Stomach (tissue), 9 donors: ENCODE measurements around the gene PTPA. TPM values are rescaled to one million over a fixed set of nuclear protein-coding genes. Genes with fewer than 3 reads are reported as not detected.
A peak's percentile ranks its signal among the peaks of the same experiment; 100 is the strongest.

Experiments used
- DNase-seq, 2 donors: peaks; one replicate each; pipeline versions ENCODE4 v3.0.0 to v3.0.0-alpha.2; 2013 to 2019
- H3K27ac ChIP-seq, 5 donors: fragments of 200-600 bp in 4 of 5; sonication (generic) in 4 of 5; one replicate each; pipeline ENCODE4 v1.5.1; 2013 to 2019; ENCODE audit warnings: mild to moderate bottlenecking in 1 of 5, moderate library complexity in 1 of 5
- H3K27me3 ChIP-seq, 3 donors: fragments of 200-600 bp; sonication (generic); one replicate each; pipeline ENCODE4 v1.5.1; 2017 to 2019; ENCODE audit warnings: mixed run types in 1 of 3
- H3K36me3 ChIP-seq, 4 donors: fragments of 200-600 bp; sonication (generic); 1 replicate in 3 of 4; 2 replicates in 1 of 4; pipeline ENCODE4 v1.5.1; 2016 to 2019
- H3K4me1 ChIP-seq, 4 donors: fragments of 200-600 bp; sonication (generic); one replicate each; pipeline ENCODE4 v1.5.1; 2016 to 2019
- H3K4me3 ChIP-seq, 4 donors: fragments of 200-600 bp; sonication (generic) in 3 of 4; one replicate each; pipeline ENCODE4 v1.5.1; 2016 to 2019; ENCODE audit warnings: mild to moderate bottlenecking in 1 of 4
- H3K9me3 ChIP-seq, 4 donors: fragments of 200-600 bp; sonication (generic); one replicate each; pipeline ENCODE4 v1.5.1; 2016 to 2019
- EP300 ChIP-seq: sonication (generic); formaldehyde crosslinking; IDR thresholded peaks from one replicate; pipeline ENCODE4 v1.6.1; 2017; ENCODE audit warnings: antibody characterized with exemption
- POLR2A ChIP-seq, 4 donors: fragments of 450-650 bp; IDR thresholded peaks; one replicate each; pipeline ENCODE4 v1.6.1; 2016; ENCODE audit warnings: antibody characterized with exemption in 4 of 4, control low read depth in 2 of 4, mild to moderate bottlenecking in 1 of 4, moderate library complexity in 1 of 4
- POLR2AphosphoS5 ChIP-seq, 3 donors: sonication (generic); formaldehyde crosslinking; IDR thresholded peaks; one replicate each; pipeline ENCODE4 v1.6.1; 2016; ENCODE audit warnings: antibody characterized with exemption in 3 of 3
- WGBS, 5 donors: extraction: QIAGEN DNeasy Blood & Tissue Kit in 3 of 5; methylation state at CpG; one replicate each; pipeline versions ENCODE4 v1.1.5 to v1.1.7; 2013 to 2018; 5-methylcytosine and 5-hydroxymethylcytosine counted together
- intact Hi-C: fragments of 100-400 bp; cut with DNase I; formaldehyde crosslinking; loops from one replicate; pipeline ENCODE4 v1.15.1; 2023; ENCODE audit warnings: low total_unique reads
- polyA plus RNA-seq, 3 donors: library from polyadenylated mRNA; stranded (reverse); fragments of 200-250 nt; gene quantifications; one replicate each; pipeline ENCODE4 v1.2.3, GENCODE V29; 2013
- total RNA-seq, 5 donors: library from RNA; depleted of rRNA; stranded (reverse); fragments of >200 nt; gene quantifications; one replicate each; pipeline versions ENCODE4 v1.1.0 to v1.2.3, GENCODE V29; 2014 to 2016
- TF ChIP-seq, protein P1 (sequence below), 7 experiments: fragments of 450-650 bp in 4 of 7; fragments of 200-600 bp in 3 of 7; sonication (generic) in 3 of 7; IDR thresholded peaks; one replicate each; pipeline ENCODE4 v1.5.1; 2016 to 2019; ENCODE audit warnings: antibody characterized with exemption in 7 of 7, control low read depth in 2 of 7, mild to moderate bottlenecking in 1 of 7
- donor health status: healthy with polysubstance abuse.
- donor health status: Bipolar disorder and iron deficiency.
- donor health status: healthy.

Gene PTPA
- total and polyA plus RNA-seq, 8 donors: 12.3 to 118 (median 73.6) TPM

DNA sequence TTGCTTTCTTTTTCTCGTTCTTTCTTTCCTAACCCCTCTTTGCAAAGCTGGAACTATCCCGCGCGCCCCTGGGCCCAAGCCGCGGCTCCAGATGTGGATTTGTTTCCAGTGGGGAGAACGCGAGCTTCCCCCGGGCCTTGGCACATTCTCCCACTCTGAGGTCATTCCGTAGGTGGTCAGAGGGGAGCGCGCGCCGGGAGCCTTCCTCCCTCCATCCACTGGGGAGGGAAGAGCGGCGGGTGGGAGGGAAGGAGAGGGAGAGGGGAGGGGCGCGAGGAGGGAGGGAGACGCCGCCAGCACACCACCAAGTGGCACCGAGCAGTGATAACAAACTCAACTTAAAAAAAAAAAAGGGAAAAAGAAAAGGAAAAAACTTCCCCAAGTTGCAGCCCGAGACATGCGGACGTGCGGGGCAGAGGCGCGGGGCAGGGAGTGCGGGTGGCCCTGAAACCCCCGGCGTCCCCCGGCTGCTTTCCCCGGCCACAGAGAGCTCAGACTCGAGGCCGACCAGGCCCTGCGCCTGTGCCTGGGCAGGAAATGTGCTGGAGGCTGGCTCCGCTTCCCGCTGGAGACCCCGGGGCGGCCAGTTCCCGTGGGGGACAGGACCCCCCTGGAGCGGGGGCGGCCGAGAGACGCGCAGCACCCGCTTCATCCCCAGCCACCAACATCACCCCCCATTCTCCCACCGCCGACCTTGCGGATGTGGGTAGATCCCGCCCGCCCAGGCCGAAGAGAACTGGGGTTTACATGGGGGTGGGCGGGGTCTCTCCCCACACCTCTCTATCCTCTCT is 63.7 kb downstream of the PTPA start:
- TF ChIP-seq, protein P1, sequence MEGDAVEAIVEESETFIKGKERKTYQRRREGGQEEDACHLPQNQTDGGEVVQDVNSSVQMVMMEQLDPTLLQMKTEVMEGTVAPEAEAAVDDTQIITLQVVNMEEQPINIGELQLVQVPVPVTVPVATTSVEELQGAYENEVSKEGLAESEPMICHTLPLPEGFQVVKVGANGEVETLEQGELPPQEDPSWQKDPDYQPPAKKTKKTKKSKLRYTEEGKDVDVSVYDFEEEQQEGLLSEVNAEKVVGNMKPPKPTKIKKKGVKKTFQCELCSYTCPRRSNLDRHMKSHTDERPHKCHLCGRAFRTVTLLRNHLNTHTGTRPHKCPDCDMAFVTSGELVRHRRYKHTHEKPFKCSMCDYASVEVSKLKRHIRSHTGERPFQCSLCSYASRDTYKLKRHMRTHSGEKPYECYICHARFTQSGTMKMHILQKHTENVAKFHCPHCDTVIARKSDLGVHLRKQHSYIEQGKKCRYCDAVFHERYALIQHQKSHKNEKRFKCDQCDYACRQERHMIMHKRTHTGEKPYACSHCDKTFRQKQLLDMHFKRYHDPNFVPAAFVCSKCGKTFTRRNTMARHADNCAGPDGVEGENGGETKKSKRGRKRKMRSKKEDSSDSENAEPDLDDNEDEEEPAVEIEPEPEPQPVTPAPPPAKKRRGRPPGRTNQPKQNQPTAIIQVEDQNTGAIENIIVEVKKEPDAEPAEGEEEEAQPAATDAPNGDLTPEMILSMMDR (IDR thresholded peaks at IDR 0.05): no peak
- TF ChIP-seq POLR2A (IDR thresholded peaks at IDR 0.05) (peak in 2 of 4 donors; percentile 23 to 24), POLR2AphosphoS5 (IDR thresholded peaks at IDR 0.05) (peak; percentile 22 to 67 (median 63))
- DNase-seq: peak; percentile 79 to 94
- H3K36me3 ChIP-seq: no peaks in the 10 kb centered on the region
- peak overlapping the region; percentile 92 to 100 (median 98) for H3K27ac ChIP-seq
- H3K4me1 ChIP-seq: peaks cover 39 to 57% (median 52%) of the 10 kb centered on the region in 4 donors
- H3K27me3 ChIP-seq: no peaks in the 10 kb centered on the region
- WGBS, 5 donors: 1 to 2% (median 1%) methylated on average over 44 to 53 of the region's 53 CpGs
- intact Hi-C loops: no loop called here
- peak overlapping the region; percentile 61 to 99 (median 86) for H3K4me3 ChIP-seq
- H3K9me3 ChIP-seq: no peaks in the 10 kb centered on the region

DNA sequence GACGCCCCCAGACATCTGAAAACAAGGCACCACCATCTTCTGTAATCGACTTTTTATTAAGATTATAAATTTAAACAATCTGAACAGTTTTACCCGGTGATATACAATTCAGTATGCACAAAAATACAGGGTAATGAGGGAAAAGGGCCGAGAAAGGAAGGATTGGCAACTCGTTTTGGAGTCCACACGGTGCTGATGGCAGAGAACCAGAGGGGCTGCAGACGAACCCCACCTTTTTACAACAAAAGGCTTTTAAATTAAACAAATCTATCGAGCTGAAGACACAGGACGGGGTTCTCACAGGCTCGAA is 64.3 kb downstream of the PTPA start:
- Histone ChIP-seq H3K4me1 (peaks cover 36 to 57% (median 52%) of the 10 kb centered on the region in 4 donors), H3K36me3 (no peaks in the 10 kb centered on the region), H3K9me3 (no peaks in the 10 kb centered on the region), H3K4me3 (peak overlapping the region; percentile 61 to 99 (median 86)), H3K27ac (peak overlapping the region; percentile 92 to 100 (median 98)), H3K27me3 (no peaks in the 10 kb centered on the region)
- TF ChIP-seq POLR2AphosphoS5 (IDR thresholded peaks at IDR 0.05) (no peak), EP300 (no peak)
- TF ChIP-seq, protein P1 (IDR thresholded peaks at IDR 0.05): no peak
- intact Hi-C loops: no loop called here
- WGBS, 5 donors: 0 to 2% (median 0%) methylated on average over 10 of the region's 10 CpGs
- no peak for DNase-seq

DNA sequence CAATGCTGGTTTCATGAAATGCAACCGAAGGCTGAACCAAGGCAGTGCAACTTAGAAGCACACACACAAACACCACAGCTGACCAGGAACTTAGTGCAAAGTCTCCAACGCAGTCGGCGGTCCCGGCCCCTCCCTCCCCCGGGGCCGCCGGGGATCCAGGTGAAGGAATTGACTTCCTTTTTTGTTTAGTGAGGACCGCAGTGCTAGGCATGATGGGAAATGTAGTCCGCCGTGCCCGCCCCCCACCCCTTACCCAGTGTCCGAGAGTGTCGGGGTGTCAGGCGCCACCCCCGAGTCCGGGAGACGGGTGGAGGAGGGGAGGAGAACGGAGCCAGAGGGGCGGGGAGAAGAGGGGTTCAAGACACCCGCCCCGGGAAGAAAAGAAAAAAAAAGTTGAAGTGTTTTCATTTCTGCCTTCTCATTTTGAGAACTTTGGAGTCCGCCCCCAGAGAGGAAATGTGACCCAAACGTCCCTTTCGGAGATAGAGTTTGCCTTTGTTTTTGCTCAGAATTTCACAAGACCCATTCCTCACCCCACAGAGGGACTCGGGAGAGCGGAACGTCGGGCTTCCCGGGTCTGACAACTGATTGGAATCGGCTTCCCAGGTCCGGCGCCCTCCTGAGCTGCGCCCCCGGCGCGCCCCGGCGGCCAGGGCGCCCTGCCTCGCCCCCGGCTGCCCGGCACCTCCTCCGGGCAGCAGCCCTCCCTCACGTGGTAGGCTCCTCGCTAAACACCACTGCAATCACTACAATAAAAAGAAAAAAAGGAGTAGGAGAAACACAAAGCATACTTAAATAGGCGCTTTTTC is 64.8 kb downstream of the PTPA start:
- H3K9me3 ChIP-seq: no peaks in the 10 kb centered on the region
- H3K27ac ChIP-seq: peak overlapping the region; percentile 92 to 100 (median 98)
- DNase-seq: peak; percentile 90 to 96
- TF ChIP-seq, protein P1 (IDR thresholded peaks at IDR 0.05): peak in 1 of 7 experiments; percentile 5
- TF ChIP-seq EP300 (no peak), POLR2A (IDR thresholded peaks at IDR 0.05) (no peak), POLR2AphosphoS5 (IDR thresholded peaks at IDR 0.05) (peak; percentile 38 to 92 (median 75))
- no peaks in the 10 kb centered on the region for H3K36me3 ChIP-seq
- intact Hi-C loops: no loop called here
- H3K4me1 ChIP-seq: peaks cover 36 to 57% (median 52%) of the 10 kb centered on the region in 4 donors
- H3K27me3 ChIP-seq: no peaks in the 10 kb centered on the region
- WGBS, 5 donors: 0 to 1% (median 1%) methylated on average over 43 to 47 of the region's 47 CpGs
- peak overlapping the region; percentile 61 to 99 (median 86) for H3K4me3 ChIP-seq

DNA sequence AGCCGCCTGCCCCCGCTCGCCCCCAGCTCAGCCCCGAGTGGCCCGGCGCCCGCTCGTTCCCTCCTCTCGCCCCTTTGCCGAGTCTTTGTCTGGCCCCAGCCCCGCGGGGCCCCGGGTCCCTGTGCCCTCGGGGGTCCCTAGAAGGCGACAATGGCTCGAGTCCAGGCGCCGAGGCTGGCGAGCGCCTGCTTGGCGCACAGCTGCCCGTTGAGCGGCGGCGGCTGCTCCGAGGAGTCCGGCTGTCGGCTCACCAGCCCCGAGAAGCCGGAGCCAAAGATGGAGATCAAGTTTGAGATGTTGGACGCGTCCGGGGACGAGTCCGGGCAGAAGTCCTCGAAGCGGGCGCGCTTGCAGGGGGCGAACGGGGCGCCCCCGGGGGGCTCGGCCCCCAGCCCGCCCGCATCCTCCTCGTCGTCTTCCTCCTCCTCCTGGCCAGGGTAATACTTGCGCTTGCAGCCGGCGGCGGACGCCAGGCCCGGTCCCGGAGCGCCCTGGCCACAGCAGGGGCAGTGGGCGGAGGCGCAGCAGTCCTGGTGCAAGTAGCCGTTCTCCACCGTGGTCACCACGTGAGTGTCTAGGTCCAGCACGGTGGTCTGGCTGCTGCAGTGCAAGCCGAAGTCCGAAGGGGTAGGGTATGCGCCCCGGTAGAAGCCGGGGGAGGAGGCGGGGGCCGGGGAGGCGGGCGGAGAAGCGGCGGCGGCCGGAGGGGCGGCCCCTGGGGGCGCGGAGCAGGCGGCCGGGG is 65.7 kb downstream of the PTPA start:
- peak overlapping the region; percentile 92 to 100 (median 98) for H3K27ac ChIP-seq
- intact Hi-C loops: no loop called here
- no peaks in the 10 kb centered on the region for H3K36me3 ChIP-seq
- DNase-seq: peak in 1 of 2 donors; percentile 77
- H3K27me3 ChIP-seq: no peaks in the 10 kb centered on the region
- WGBS, 5 donors: 0 to 2% (median 0%) methylated on average over 28 to 80 of the region's 80 CpGs
- no peaks in the 10 kb centered on the region for H3K9me3 ChIP-seq
- peak overlapping the region; percentile 61 to 99 (median 86) for H3K4me3 ChIP-seq
- H3K4me1 ChIP-seq: peaks cover 36 to 57% (median 52%) of the 10 kb centered on the region in 4 donors
- TF ChIP-seq POLR2A (IDR thresholded peaks at IDR 0.05): no peak
- TF ChIP-seq, protein P1 (IDR thresholded peaks at IDR 0.05): no peak
- no peak for TF ChIP-seq EP300
- no peak for TF ChIP-seq POLR2AphosphoS5 (IDR thresholded peaks at IDR 0.05)
